Heart left ventricle (tissue), 13 donors: Measurements from ENCODE around the gene SIGLEC9.

Experiments used
- POLR2A ChIP-seq, 2 donors: fragments of 450-650 bp; IDR thresholded peaks; one replicate each; pipeline ENCODE4 v1.6.1; 2017; ENCODE audit warnings: antibody characterized with exemption in 2 of 2, mild to moderate bottlenecking in 2 of 2, moderate library complexity in 2 of 2
- TF ChIP-seq, protein P1 (sequence below), 12 donors: fragments of 200-600 bp; sonication (generic) in 4 of 12; IDR thresholded peaks; one replicate each; pipeline versions ENCODE4 v1.5.0 to v1.8.0; 2018 to 2022; ENCODE audit warnings: antibody characterized with exemption in 12 of 12, mild to moderate bottlenecking in 5 of 12
- donor health status: ischemic (EF 13 %, LVEDD 7.1; RV severe dilation, severe dysfunction).
- donor health status: DM: no; HTN: yes; CAD: no.
- donor health status: DM: no; HTN: no; CAD: no.
- donor health status: ischemic (EF 25% LVEDD 6.9; RV normal size, moderate dysfunction).
- donor health status: ischemic (EF 25% LVEDD 5.7; RV mildly dilated, moderate dysfunction).
- donor health status: ischemic (EF 35%, LVEDD 5.7; RV mildly dilated, moderate dysfunction).
- donor health status: nonischemic (EF 11% LVEDD 7.7; RV severe dilation, severe dysfunction).
- donor health status: DM: yes; HTN: yes; CAD: no.
- donor health status: PGD.
- donor health status: ischemic (EF 29% LVEDD 5.4; RV normal size, mild dysfunction).
- donor health status: nonischemic (EF 23%, LVEDD 6.1; RV moderate dilation, normal function).

DNA sequence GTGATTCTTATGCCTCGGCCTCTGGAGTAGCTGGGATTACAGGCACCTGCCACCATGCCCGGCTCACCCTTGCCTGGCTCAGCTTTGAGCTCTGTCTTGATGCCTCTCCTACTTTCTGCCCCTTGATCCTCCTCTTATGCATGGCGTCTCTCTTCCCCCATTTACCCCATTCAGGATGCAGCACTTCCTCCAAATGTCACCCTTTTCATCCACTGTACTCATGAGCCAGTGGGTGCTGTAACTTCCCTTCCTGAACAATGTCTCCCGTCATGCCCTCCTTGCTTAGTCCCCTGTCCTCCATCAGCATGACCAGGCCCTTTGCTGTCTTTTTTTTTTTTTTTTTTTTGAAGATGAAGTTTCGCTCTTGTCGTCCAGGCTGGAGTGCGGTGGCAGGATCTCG is 3.4 kb upstream of the SIGLEC9 start:
- TF ChIP-seq, protein P1, sequence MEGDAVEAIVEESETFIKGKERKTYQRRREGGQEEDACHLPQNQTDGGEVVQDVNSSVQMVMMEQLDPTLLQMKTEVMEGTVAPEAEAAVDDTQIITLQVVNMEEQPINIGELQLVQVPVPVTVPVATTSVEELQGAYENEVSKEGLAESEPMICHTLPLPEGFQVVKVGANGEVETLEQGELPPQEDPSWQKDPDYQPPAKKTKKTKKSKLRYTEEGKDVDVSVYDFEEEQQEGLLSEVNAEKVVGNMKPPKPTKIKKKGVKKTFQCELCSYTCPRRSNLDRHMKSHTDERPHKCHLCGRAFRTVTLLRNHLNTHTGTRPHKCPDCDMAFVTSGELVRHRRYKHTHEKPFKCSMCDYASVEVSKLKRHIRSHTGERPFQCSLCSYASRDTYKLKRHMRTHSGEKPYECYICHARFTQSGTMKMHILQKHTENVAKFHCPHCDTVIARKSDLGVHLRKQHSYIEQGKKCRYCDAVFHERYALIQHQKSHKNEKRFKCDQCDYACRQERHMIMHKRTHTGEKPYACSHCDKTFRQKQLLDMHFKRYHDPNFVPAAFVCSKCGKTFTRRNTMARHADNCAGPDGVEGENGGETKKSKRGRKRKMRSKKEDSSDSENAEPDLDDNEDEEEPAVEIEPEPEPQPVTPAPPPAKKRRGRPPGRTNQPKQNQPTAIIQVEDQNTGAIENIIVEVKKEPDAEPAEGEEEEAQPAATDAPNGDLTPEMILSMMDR (IDR thresholded peaks at IDR 0.05) = no peak
- TF ChIP-seq POLR2A (IDR thresholded peaks at IDR 0.05) = no peak
